ENCODE measurements around the gene CNOT6.
"Not testable (repeated sequence)": the region's sequence is repeated elsewhere in the genome, so short reads cannot be mapped to it uniquely, and the experiment has no call there.

Gene CNOT6

DNA sequence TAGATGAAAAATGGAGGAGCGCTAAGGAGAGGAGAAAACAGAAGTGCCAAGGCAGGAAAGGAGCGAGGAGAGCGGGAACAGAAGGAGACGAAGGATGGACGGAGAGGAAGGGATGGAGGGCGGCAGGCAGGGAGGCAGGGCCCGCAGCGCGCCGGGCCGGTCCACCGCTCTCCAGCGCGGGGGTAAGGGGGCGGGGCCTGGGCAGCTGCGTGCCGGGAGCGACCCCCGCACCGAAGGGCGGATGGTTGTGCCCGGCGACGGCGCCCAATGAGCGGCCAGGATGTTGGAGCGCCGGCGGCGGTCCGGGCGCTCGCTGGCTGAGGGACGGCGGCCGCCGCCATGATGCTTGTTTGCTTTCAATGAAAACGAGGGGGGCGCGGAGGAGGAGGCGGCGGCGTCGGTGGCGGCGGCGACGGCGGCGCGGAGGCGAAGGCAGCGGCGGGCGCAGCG lies at the start of gene CNOT6:
Gene CNOT6, plus strand, starts transcription at position 320 of the 450 bp plus-strand sequence. CDS start 34,898 bp downstream, outside the sequence.
- in situ Hi-C loops (cut with HindIII; ENCODE audit: low sequenced_read_pairs): no loop called here

DNA sequence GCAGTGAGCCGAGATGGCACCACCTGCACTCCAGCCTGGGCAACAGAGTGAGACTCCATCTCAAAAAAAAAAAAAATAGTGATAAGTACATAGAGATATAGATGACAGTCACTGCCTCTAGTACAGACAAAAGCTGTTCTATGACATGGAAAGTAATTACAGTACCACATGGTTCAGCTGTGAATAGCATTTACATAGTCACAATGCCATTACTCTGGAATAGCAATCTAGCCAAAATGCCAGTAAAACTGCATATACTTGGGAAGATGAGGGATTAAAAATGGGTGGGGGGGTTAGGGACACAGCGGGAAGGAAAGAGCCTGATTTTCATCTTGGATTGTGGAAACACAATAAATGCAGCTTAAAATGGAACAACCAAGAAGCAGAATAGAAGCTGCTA lies 39.4 kb upstream of the CNOT6 start:
- in situ Hi-C loops (cut with HindIII; ENCODE audit: low sequenced_read_pairs): loop anchor here (5.0 kb wide), 1 partner anchor 77 kb away; no protein-coding TSS in a partner anchor

- in situ Hi-C loops (cut with HindIII; ENCODE audit: low sequenced_read_pairs): no loop called here
Measured at GRCh38 chr5:180455872-180456271, 38.3 kb upstream of the CNOT6 start.

DNA sequence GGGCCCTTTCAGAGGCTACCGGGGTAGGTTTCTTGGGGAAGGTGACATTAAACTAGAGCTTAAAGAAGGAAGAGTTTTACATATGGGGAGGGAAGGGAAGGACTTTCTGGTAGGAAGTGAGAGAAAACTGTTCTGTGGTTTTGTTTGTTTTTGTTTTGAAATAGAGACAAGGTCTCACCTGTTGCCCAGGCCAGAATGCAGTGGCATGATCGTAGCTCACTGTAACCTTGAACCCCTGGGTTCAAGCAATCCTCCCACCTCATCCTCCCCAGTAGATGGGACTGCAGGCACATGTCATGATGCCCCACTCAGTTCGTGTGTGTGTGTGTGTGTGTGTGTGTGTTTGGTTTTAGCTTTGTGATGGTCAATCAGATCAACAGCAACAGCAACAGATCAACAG lies 37.4 kb upstream of the CNOT6 start:
- in situ Hi-C loops (cut with HindIII; ENCODE audit: low sequenced_read_pairs): no loop called here

- in situ Hi-C loops (cut with HindIII; ENCODE audit: low sequenced_read_pairs): not testable (repeated sequence)
Measured at GRCh38 chr5:180458852-180459673, 35.1 kb upstream of the CNOT6 start.

DNA sequence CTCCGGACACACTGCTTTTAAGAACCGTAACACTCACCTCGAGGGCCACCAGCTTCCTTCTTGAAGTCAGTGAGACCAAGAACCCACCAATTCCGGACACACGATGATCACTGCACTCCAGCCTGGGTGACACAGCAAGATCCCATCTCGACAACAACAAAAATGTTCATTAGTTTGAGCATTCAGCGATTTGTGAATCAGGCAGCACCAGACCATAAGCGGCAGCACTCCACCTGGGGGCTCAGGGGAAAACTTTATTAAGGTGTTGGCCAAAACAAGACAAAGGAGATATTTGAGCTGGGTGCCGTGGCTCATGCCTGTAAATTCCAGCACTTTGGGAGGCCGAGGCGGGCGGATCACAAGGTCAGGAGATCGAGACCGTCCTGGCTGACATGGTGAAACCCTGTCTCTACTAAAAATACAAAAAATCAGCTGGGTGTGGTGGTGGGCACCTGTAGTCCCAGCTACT lies 34.5 kb upstream of the CNOT6 start:
- in situ Hi-C loops (cut with HindIII; ENCODE audit: low sequenced_read_pairs): not testable (repeated sequence)

GRCh38 chr5:180460834-180461233 lies 33.3 kb upstream of the CNOT6 start:
- in situ Hi-C loops (cut with HindIII; ENCODE audit: low sequenced_read_pairs): no loop called here

DNA sequence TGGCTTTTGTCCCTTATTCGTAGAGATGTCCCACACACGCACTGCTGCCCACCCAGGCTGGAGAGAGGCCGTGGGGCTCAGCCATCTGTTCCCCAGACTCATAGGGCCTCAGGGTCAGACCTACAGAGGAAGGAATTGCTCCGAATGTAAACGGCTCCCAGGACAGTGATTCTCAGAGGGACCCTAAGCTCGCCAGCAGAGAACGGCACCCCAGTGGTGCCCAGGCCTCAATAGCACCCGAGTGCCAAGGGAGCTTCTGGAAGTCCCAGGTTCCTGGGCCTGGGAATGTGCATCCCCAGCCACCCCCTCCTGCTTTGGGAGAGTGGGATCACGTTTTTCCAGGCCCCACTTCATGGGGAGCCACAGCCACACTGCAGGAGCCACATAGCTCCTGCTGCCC lies 32.9 kb upstream of the CNOT6 start:
- in situ Hi-C loops (cut with HindIII; ENCODE audit: low sequenced_read_pairs): no loop called here

GRCh38 chr5:180463216-180463900 lies 30.8 kb upstream of the CNOT6 start:
- in situ Hi-C loops (cut with HindIII; ENCODE audit: low sequenced_read_pairs): no loop called here

- in situ Hi-C loops (cut with HindIII; ENCODE audit: low sequenced_read_pairs): no loop called here
Measured at GRCh38 chr5:180463916-180464602, 30.1 kb upstream of the CNOT6 start.

- in situ Hi-C loops (cut with HindIII; ENCODE audit: low sequenced_read_pairs): no loop called here
Measured at GRCh38 chr5:180464603-180464970, 29.6 kb upstream of the CNOT6 start.

GRCh38 chr5:180465052-180465451 lies 29.1 kb upstream of the CNOT6 start:
- in situ Hi-C loops (cut with HindIII; ENCODE audit: low sequenced_read_pairs): loop anchor here (5.0 kb wide), 1 partner anchor 138 kb away; no protein-coding TSS in a partner anchor

- in situ Hi-C loops (cut with HindIII; ENCODE audit: low sequenced_read_pairs): loop anchor here (5.0 kb wide), 1 partner anchor 139 kb away; no protein-coding TSS in a partner anchor
Measured at GRCh38 chr5:180466316-180466715, 27.9 kb upstream of the CNOT6 start.

DNA sequence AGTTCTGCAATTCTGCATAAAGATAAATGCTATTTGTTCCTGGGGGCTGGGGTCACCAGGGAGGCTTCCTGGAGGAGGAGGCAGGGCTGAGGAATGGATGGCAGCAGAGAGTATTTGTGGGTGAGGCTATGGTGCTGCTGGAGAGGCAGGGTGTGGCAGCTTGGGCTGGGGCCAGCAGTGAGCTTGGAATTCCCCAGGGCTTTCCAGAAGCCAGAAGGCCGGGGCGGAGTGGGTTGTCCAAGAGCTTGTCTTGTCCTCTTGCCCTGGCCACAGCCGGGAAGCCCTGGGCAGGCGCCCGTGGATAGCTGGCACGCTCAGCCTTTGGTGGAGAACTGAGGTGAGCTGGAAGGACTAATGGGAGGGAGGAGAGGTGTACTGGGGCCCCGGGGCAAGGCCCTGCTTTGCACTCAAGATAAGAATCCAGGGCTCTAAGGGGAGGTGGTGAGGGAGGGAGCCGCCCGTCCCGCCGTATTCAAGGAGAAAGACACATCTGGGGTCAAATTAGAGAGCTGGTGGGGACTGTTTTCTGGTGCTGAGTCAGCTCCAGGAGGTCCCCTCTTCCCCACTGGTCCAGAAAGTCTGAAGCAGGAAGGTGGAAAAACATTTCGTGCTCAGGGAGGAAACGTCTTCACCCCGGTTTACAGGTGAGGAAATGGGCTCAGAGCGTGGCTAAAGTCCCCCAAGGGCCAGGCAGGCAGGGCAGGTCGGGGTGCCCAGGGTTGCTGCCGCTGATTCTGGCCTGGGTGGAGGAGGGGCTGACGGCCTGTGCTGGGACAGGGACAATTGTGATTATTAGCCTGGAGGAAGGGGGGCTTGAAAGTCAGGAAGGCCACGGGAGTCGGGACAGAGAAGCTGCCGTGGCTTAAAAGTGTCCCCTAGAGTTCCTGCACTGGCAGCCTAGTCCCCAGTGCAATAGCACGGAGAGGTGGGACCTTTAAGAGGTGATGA lies 26.9 kb upstream of the CNOT6 start:
- in situ Hi-C loops (cut with HindIII; ENCODE audit: low sequenced_read_pairs): loop anchor here (5.0 kb wide), 1 partner anchor 140 kb away; no protein-coding TSS in a partner anchor

DNA sequence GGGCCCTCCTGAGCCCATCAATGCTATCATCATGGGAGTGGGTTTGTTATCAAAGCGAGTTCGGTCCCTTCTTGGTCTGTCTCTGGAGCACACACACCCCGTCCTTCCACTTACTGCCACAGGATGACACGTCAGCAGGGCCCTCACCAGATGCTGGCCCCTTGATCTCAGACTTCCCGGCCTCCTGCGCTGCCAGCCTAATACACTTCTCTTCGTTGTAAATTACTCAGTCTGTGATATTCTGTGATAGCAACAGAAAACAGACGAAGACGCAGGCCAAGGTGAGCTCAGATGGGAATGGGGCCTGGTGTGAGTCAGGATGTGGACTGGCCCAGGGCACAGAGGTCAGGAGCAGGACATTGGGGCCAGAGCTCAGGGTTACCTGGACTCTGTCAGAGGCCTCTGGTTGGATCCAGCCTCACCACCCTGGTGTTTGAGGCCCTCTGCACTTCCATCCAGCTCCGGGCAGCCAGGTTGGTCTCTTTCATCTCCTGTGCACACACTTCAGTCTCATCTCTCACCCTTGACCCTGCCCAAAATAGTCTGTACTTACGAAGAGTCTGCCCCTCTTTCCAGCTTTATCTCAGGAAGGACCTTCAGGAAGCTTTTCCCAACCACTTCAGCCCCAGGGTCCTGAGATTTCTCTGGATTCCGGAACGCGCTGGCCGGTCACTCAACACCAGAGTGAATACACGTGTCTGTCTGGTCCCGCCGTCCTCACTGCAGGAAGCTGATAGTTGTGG lies 26.0 kb upstream of the CNOT6 start:
- in situ Hi-C loops (cut with HindIII; ENCODE audit: low sequenced_read_pairs): loop anchor here (5.0 kb wide), 1 partner anchor 141 kb away; no protein-coding TSS in a partner anchor

DNA sequence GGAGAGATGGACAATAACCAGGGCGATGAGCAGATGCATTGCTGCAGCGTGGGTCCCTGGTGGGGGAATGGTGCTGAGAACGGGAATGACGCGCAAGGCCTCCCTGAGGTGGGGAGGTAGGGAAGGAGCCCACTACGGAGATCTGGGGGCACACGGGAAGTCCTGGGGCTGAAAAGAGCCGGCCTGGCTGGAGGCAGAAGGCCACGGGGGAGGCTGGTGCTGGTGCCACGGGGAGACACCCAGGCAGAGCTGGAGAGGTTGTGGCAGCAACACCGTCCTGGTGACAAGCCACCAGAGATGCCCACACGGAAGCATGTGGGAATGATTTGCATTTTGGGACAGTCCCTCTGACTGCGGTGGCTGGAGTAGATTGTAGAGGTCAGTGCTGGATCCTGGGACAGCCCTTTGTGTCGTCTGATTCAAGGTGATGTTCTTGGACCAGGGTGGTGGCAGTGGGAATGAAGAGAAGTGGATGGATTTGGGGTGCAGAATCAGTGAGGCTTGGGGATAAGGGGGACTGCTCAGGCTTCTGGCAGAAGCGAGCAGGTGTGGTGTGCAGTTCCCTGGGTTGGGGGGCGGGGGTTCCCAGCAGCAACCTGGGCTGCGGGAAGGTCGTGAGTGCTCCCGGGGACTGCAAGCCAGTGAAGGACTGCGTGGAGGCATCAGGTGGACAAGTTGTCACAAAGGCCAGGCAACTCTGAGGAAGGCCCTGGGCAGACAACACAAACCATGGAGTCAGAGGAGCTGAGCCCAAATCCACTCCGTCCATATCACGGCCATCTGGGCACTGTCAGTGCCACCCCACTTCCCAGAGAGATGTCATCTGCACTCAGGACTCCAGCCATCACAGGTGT lies 25.2 kb upstream of the CNOT6 start:
- in situ Hi-C loops (cut with HindIII; ENCODE audit: low sequenced_read_pairs): loop anchor here (5.0 kb wide), 1 partner anchor 142 kb away; no protein-coding TSS in a partner anchor

GRCh38 chr5:180469586-180469865 lies 24.7 kb upstream of the CNOT6 start:
- in situ Hi-C loops (cut with HindIII; ENCODE audit: low sequenced_read_pairs): loop anchor here (5.0 kb wide), 1 partner anchor 142 kb away; no protein-coding TSS in a partner anchor

- in situ Hi-C loops (cut with HindIII; ENCODE audit: low sequenced_read_pairs): loop anchor here (5.0 kb wide), 1 partner anchor 143 kb away; no protein-coding TSS in a partner anchor
Measured at GRCh38 chr5:180469866-180470265, 24.3 kb upstream of the CNOT6 start.

All from endothelial cell of hepatic sinusoid (primary cell).